Measurements from ENCODE around the gene KCNAB1. TPM values are rescaled to one million over a fixed set of nuclear protein-coding genes. Genes with fewer than 3 reads are reported as not detected.
A peak's percentile ranks its signal among the peaks of the same experiment; 100 is the strongest.

The KCNAB1 gene
- total RNA-seq, 3 donors from 2014 or later (not counting 1 experiment from before 2014, with no cell fraction given) = not detected

- intact Hi-C loops (cut with micrococcal nuclease) = no loop called here
- WGBS (ENCODE audit: insufficient coverage) = 92% methylated on average over 1 of the region's 3 CpGs
- Histone ChIP-seq H3K27ac (ENCODE audit: low read length) (no peak overlapping the region), H3K9me3 (ENCODE audit: control insufficient read depth, insufficient read depth, low read length) (no peaks in the 10 kb centered on the region), H3K36me3 (ENCODE audit: control insufficient read depth, insufficient read depth, low read length) (no peaks in the 10 kb centered on the region), H3K4me3 (ENCODE audit: low read length) (no peak overlapping the region), H3K27me3 (ENCODE audit: control insufficient read depth, insufficient read depth, low read length) (no peaks in the 10 kb centered on the region), H3K4me1 (ENCODE audit: control insufficient read depth, insufficient read depth, low read length) (no peaks in the 10 kb centered on the region)
- DNase-seq (no peak), ATAC-seq (no peak)
- no peak overlapping the region for H3K4me3 Mint-ChIP-seq
- peaks cover 18 to 40% of the 10 kb centered on the region in 2 donors for H3K27me3 Mint-ChIP-seq (ENCODE audit: low read depth in 2 of 2)
- no peak overlapping the region for H3K27ac Mint-ChIP-seq
- H3K9me3 Mint-ChIP-seq = no peaks in the 10 kb centered on the region
- no peaks in the 10 kb centered on the region for H3K4me1 Mint-ChIP-seq
- no peak for TF ChIP-seq CTCF (IDR thresholded peaks at IDR 0.05)
- H3K36me3 Mint-ChIP-seq = no peaks in the 10 kb centered on the region
These were observed 289.3 kb downstream of the KCNAB1 start for GRCh38 chr3:156409694-156410093.

GRCh38 chr3:156412600-156412999, 292.2 kb downstream of the KCNAB1 start:
- Histone ChIP-seq H3K27ac (ENCODE audit: low read length) (no peak overlapping the region), H3K9me3 (ENCODE audit: control insufficient read depth, insufficient read depth, low read length) (no peaks in the 10 kb centered on the region), H3K4me1 (ENCODE audit: control insufficient read depth, insufficient read depth, low read length) (no peaks in the 10 kb centered on the region), H3K36me3 (ENCODE audit: control insufficient read depth, insufficient read depth, low read length) (no peaks in the 10 kb centered on the region), H3K27me3 (ENCODE audit: control insufficient read depth, insufficient read depth, low read length) (no peaks in the 10 kb centered on the region), H3K4me3 (ENCODE audit: low read length) (no peak overlapping the region)
- no peak for TF ChIP-seq CTCF (IDR thresholded peaks at IDR 0.05)
- no peaks in the 10 kb centered on the region for H3K4me1 Mint-ChIP-seq
- no peak overlapping the region for H3K27ac Mint-ChIP-seq
- intact Hi-C loops (cut with micrococcal nuclease) = no loop called here
- H3K36me3 Mint-ChIP-seq = no peaks in the 10 kb centered on the region
- H3K4me3 Mint-ChIP-seq = no peak overlapping the region
- WGBS (ENCODE audit: insufficient coverage) = 74% methylated on average over 1 of the region's 1 CpG
- ATAC-seq (no peak), DNase-seq (no peak)
- H3K27me3 Mint-ChIP-seq (ENCODE audit: low read depth in 2 of 2) = peaks cover 22 to 32% of the 10 kb centered on the region in 2 donors
- H3K9me3 Mint-ChIP-seq = no peaks in the 10 kb centered on the region

GRCh38 chr3:156413293-156413892, 293.0 kb downstream of the KCNAB1 start:
- intact Hi-C loops (cut with micrococcal nuclease) = no loop called here
- 93% methylated on average over 4 of the region's 4 CpGs for WGBS (ENCODE audit: insufficient coverage)

More at GRCh38 chr3:156413293-156413892, 293.0 kb downstream of the KCNAB1 start:
- Mint-ChIP-seq H3K4me1 (no peaks in the 10 kb centered on the region), H3K27ac (no peak overlapping the region), H3K36me3 (no peaks in the 10 kb centered on the region), H3K9me3 (no peaks in the 10 kb centered on the region), H3K27me3 (ENCODE audit: low read depth in 2 of 2) (peaks cover 19 to 28% of the 10 kb centered on the region in 2 donors), H3K4me3 (no peak overlapping the region)
- H3K4me1 ChIP-seq (ENCODE audit: control insufficient read depth, insufficient read depth, low read length) = no peaks in the 10 kb centered on the region
- no peak overlapping the region for H3K27ac ChIP-seq (ENCODE audit: low read length)
- H3K9me3 ChIP-seq (ENCODE audit: control insufficient read depth, insufficient read depth, low read length) = no peaks in the 10 kb centered on the region
- H3K27me3 ChIP-seq (ENCODE audit: control insufficient read depth, insufficient read depth, low read length) = no peaks in the 10 kb centered on the region
- DNase-seq (no peak), ATAC-seq (peak in 1 of 3 donors; percentile 5)
- no peak overlapping the region for H3K4me3 ChIP-seq (ENCODE audit: low read length)
- H3K36me3 ChIP-seq (ENCODE audit: control insufficient read depth, insufficient read depth, low read length) = no peaks in the 10 kb centered on the region
- TF ChIP-seq CTCF (IDR thresholded peaks at IDR 0.05) = no peak

Data from natural killer cell (primary cell).